GM18951 (cell line): ENCODE data around the gene PREP.

ENCODE experiments used
- POLR2A ChIP-seq: IDR thresholded peaks from 4 replicates; pipeline ENCODE4 v1.6.1; 2011; ENCODE audit warnings: mild to moderate bottlenecking; ENCODE audit not compliant: insufficient read length, insufficient read depth; ENCODE audit errors: extremely low read depth
- in situ Hi-C: fragments of 300-500 bp; cut with MboI; formaldehyde crosslinking; loops from one replicate; pipeline ENCODE4 v1.12.0; 2022; ENCODE audit warnings: low sequenced_read_pairs, mixed read lengths, inconsistent platforms; ENCODE audit not compliant: unreplicated experiment

Gene PREP

DNA sequence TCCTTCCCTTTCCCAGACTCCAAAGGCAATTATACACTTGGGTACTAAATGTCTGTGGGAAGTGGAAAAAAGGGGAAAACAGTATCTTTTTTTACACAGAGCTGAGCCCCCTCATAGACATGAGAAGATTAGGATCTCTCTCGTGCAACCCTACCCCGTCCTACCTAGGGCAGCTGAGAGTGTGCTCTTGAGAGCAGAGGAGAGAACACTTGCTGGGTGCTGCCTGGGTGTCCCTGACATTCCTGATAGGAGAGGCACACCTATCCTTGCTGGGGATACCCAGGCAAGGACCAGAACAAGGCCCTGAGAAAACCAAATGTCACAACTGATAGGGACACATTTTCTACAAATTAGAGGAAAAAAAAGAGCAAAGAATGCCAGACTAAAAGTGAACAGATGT lies 81.2 kb downstream of the PREP start:
- TF ChIP-seq POLR2A, result no peak

DNA sequence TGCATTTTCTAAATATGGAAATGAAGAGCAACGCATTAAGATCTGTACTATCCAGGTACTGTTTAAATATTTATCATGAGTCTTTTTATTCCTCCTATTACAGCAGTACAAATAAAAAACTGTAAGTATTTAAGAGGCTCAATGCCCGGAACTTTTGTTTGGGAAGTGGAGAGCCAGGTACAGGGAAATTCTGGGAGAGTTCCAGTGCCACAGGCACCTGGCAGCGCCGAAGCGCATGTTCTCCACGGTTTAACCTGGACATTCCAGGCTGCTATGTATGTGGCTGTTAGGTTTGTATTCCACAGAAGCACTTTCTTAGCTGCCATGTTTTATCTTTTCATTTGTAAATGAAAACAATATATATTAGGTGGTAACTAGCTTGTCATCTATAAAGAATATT lies 81.7 kb downstream of the PREP start:
- no peak for TF ChIP-seq POLR2A
- in situ Hi-C loops, result no loop called here

More for the DNA sequence above, 81.2 kb downstream of the PREP start:
- in situ Hi-C loops, result no loop called here

DNA sequence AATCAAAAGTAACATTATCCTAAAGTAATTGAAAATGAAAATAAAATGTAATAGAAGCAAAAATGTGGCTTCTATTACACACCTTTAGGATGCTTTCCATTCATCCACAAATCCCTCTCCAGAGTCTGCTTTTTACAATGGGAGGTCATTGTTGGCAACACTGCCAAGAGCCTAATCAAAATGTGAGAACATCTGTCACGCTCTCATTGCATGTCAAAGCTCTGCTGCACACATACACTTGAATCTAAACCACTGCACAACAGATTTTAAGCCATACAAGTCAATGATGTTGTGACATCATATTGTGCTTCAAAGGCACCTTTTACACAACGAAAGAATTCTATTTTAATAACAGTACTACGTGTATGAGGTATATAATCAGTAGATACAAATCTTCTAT lies 82.1 kb downstream of the PREP start:
- in situ Hi-C loops, result no loop called here

DNA sequence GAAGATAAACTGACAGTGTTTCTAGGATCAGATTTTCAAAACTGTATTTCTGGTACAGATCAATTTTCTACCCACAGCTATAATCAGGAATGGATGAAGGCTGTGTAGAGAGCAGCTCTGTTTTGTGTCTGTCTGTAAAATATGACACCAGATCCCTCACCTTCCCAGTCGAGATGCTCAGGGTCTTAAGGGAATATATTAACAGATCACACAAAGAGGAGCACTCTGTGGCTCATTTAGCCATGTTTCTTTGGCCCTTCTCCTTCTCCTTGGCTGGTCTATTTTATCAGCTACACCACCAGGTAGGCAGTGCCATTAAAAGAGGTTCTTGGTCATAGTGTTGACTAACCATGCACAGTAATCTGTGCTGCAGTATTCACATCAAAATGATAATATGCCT lies 82.6 kb downstream of the PREP start:
- in situ Hi-C loops, result no loop called here
- TF ChIP-seq POLR2A, result no peak

More for the DNA sequence above, 82.1 kb downstream of the PREP start:
- TF ChIP-seq POLR2A, result no peak

DNA sequence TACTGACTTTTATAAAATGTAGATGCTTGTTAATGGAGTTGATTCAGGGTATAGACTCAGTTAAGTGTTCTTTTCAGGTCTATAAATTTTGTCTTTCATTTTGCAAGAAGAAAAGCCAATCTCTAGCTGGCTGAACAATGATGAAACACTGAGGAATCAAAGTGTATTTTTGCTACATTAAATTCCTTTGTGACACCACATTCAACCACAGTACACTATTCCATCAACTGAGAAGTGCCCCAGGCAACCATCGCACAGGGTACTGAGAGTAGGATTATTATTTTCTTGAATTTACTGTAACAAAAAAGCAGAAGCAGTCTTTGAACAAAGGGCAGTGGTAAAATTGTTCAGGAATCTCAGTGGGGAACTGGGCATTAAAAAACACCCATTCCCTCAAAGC lies 83.6 kb downstream of the PREP start:
- TF ChIP-seq POLR2A, result no peak
- in situ Hi-C loops, result no loop called here

DNA sequence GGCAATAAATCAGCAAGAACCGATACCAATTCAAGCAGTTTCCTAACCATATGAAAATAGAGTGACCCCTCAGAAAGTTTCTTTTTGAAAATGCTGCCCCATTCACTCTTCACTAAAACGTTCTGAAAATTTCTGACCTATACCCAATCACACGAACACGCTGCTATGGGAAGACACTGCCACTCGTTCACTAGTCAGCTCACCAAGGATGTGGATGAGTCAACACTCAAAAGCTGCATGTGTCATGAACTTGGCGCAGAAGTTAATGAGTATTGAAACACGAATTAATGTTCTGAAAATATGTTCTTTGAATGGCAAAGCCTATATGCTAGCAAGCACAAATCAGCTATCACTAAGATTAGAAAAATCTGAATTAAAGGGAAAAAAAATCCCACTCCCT lies 84.2 kb downstream of the PREP start:
- in situ Hi-C loops, result no loop called here
- TF ChIP-seq POLR2A, result no peak

DNA sequence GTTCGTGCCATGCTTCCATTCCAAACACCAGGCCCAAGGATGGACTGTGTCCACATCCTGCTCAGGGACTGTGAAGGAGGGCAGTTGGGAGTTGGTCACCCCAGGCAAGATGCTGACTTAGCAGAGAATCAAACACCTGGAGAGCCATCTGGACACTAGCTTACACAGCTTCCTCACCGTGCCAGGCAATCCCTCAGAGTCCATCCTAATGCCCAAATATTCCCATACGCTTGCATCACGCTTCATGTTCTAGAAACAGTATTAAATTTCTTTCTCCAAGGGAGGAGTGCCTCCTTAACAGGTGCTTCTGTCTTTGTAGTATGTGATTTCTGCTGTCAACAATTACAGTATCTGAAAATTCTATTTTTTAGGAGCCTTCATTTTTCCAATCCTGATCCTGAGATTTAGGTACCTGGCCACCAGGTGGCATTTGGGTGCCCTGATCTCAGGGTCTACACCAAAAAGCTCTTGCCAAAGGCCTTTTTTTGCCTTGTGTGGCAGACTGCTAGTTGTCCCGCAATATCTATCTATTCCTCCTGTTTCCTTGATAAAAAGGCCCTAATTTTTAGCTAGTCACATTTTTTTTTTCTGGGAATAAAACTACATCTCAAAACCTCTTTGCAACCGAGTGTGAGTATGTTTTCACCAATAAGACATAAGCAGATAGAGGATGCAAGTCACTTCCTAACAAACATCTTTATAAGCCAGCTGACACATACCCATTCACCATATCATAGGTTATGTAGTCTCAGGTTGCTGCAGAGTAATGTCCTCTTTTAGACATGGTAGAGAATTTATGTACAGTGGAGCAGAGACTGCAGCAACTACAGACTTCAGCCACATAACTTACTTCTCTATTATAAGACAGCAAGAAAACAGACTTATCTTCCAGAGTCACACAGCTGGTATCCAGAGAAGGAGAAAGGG lies 85.0 kb downstream of the PREP start:
- in situ Hi-C loops, result no loop called here
- TF ChIP-seq POLR2A, result no peak

DNA sequence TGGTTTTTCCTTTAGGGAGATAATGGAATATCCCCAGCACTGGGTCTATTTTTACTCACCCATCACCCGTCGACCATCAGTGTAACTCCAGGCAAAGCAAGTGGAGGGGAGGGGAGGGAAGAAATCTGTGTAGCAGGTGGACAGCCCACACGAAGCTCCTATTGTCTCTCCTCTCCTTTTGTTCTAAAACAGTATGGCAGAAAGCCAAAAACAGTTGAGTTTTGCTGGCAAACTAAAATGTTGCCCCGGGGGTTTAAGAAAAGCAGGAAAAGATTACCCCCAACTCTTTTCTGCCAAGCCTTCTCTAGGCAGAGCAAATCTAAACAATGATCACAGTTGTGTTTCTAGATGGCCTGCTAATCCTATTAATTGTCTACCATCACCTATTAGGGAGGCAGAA lies 89.7 kb downstream of the PREP start:
- in situ Hi-C loops, result no loop called here
- TF ChIP-seq POLR2A, result no peak

DNA sequence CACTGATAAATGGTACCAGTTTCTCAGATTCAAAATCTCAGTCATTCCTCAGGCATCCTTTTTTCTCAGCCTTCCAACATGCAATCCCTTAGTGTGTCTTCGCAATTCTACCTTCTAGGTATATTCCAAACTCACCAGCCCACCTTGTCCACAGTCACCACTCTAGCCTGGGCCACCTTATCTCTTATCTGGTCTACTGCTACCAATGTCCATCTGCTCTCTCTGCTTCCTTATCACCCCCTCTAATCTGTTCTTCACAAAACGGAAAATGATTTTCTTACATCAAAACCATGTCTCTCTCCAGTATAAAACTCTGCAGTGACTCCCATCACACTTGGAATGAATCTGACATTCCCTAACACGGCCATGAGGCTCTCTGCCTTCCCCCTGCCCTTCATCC lies 91.9 kb downstream of the PREP start:
- TF ChIP-seq POLR2A, result no peak
- in situ Hi-C loops, result no loop called here

DNA sequence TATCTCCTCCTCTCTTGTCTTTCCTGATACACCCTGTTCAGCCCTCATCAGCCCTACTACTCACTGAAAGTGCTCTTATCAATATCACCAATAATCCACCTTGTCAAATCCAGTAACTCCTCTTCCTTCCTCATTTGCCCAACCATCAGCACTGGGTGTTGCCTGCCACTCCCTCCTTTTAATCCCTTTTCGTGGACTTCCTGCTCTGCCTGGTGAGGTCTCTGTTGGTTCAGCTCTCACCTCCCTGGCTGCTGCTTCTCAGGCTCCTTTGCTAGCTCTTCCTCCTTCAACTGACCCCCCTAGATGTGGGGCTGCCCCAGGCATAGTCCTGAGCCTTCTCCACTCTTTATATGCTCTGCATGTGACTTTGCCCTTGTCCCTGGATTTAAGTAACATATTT lies 92.5 kb downstream of the PREP start:
- TF ChIP-seq POLR2A, result no peak
- in situ Hi-C loops, result no loop called here

DNA sequence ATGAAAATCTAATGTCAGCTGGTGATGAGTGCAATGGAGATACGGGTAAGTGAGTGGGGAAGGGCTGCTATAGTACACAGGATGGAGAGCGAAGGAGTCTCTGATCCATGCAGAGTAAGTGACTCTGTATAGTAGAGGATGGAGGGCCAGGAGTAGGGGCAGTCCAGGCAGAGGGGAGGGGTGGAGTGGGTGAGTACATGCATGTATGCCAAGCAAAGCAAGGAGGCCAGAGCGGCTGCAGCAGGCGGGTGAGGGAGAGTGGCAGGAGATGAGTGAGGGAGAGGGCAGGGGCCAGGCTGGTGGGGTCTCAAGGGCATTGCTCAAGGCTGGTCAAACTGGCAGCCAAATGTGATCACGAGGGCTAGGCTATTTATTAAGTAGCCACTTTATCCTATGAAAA lies 94.0 kb downstream of the PREP start:
- no peak for TF ChIP-seq POLR2A
- in situ Hi-C loops, result no loop called here

DNA sequence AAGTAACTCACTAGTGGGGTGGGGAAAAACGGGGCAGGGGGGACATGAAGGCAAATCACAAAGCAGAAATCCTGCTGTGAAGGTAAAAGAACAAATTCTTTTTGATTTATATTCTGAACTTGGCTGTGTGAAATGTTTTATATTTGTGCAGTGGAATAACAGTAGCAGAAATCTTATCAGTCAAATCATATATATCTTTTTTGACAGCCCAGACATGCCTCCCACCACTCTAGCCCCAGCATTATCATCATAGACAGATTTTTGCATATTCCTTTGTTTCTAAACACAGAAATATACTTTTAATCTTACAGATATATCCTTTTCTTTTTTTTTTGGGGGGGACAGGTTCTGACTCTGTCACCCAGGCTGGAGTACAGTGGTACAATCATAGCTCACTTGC lies 97.4 kb downstream of the PREP start:
- TF ChIP-seq POLR2A, result no peak
- in situ Hi-C loops, result no loop called here

DNA sequence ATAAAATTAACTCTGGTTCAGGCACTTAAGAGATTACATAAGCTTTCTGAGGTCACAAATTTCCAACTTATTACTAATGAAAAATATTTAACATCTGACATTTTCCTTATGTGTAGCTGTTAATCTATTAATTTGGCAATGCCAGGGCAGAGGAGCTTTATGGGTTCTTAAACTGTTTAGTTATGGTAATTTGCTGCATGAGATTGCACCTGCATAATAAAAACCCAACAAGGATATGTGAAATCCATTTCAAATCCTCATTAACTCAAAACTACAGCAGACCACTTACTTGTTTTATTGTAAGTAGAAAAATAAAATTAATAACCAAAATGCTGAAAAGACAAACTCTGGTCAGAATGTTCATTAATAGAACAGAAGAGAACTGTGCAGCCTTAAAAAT lies 98.1 kb downstream of the PREP start:
- no peak for TF ChIP-seq POLR2A
- in situ Hi-C loops, result no loop called here

DNA sequence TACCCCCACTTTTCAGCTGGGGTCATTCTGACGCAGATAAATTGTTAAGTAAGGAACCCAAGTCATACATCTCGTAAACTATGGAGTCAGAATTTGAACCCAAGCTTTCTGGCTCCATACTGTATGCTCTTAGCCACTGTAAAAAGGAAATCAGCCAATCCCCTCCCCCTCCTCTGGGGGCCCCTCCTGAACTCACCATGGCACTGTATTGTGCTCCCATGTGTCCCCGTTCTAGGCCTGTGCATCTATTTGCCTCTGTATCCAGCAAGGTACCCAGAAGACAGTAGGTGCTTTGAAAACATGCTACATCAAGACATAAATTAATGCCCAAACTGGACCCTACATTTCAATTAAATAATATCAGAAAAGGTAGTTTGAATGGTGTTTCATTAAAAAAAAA lies 98.5 kb downstream of the PREP start:
- in situ Hi-C loops, result no loop called here
- no peak for TF ChIP-seq POLR2A
